HepG2 (cell line): ENCODE measurements around the gene USP36. TPM values are rescaled to one million over a fixed set of nuclear protein-coding genes. Genes with fewer than 3 reads are reported as not detected.

ENCODE experiments used
- ASH2L ChIP-seq: fragments of 300-600, 200-600 bp; sonication (generic); IDR thresholded peaks from 2 replicates; pipeline ENCODE4 v1.7.0; 2017; ENCODE audit warnings: low read depth, mild to moderate bottlenecking, moderate library complexity, mixed read lengths, low read length; ENCODE audit not compliant: insufficient read length
- ATF4 ChIP-seq, 2 experiments: fragments of 450-650 bp in 1 of 2; sonication (generic) in 1 of 2; formaldehyde crosslinking; IDR thresholded peaks; 2 replicates each; pipeline versions ENCODE4 v1.5.0 to v1.8.0; 2020 to 2022; ENCODE audit warnings: mild to moderate bottlenecking in 1 of 2, missing genetic modification reagents in 1 of 2
- ATM ChIP-seq: fragments of 450-650 bp; IDR thresholded peaks from 2 replicates; pipeline ENCODE4 v1.7.1; 2017; ENCODE audit warnings: mild to moderate bottlenecking, borderline replicate concordance
- BRD4 ChIP-seq: sonication (generic); formaldehyde crosslinking; IDR thresholded peaks from 2 replicates; pipeline ENCODE4 v1.4.0; 2020; ENCODE audit warnings: missing genetic modification reagents
- CC2D1A ChIP-seq: sonication (generic); formaldehyde crosslinking; IDR thresholded peaks from 2 replicates; pipeline ENCODE4 v1.8.1; 2023; ENCODE audit warnings: mild to moderate bottlenecking, missing genetic modification reagents
- CCAR2 ChIP-seq: fragments of 200-400 bp; formaldehyde crosslinking; optimal IDR thresholded peaks from 2 replicates; pipeline ENCODE3; 2018; ENCODE audit warnings: low read depth, mild to moderate bottlenecking, low read length, moderate library complexity
- PPARG ChIP-seq: conservative IDR thresholded peaks from 2 replicates; pipeline ENCODE4 v1.6.1; 2016; ENCODE audit warnings: missing biosample characterization, missing genetic modification reagents
- PRPF4 ChIP-seq: fragments of 200-400 bp; formaldehyde crosslinking; IDR thresholded peaks from 2 replicates; pipeline ENCODE4 v1.6.1; 2016; ENCODE audit warnings: low read length, low read depth; ENCODE audit not compliant: poor library complexity, severe bottlenecking
- RNF2 ChIP-seq: fragments of 450-650 bp; conservative IDR thresholded peaks from 2 replicates; pipeline ENCODE4 v1.6.1; 2016; ENCODE audit warnings: low read depth
- SRSF1 ChIP-seq: fragments of 200-400 bp; formaldehyde crosslinking; optimal IDR thresholded peaks from 2 replicates; pipeline ENCODE3; 2017; ENCODE audit warnings: mild to moderate bottlenecking, low read depth, low read length, moderate library complexity
- STAT5B ChIP-seq: sonication (generic); formaldehyde crosslinking; IDR thresholded peaks from 2 replicates; pipeline ENCODE4 v1.4.0; 2020; ENCODE audit warnings: missing genetic modification reagents
- ZBTB3 ChIP-seq: sonication (generic); formaldehyde crosslinking; IDR thresholded peaks from 2 replicates; pipeline ENCODE4 v1.4.0; 2020; ENCODE audit warnings: low read depth, mild to moderate bottlenecking, moderate library complexity, missing genetic modification reagents, borderline replicate concordance
- ZBTB8A ChIP-seq: sonication (generic); formaldehyde crosslinking; IDR thresholded peaks from 2 replicates; pipeline ENCODE4 v1.4.0; 2020; ENCODE audit warnings: mild to moderate bottlenecking, low read depth, missing genetic modification reagents, borderline replicate concordance
- ZFP37 ChIP-seq: sonication (generic); formaldehyde crosslinking; IDR thresholded peaks from 2 replicates; pipeline ENCODE4 v1.4.0; 2020; ENCODE audit warnings: missing genetic modification reagents, borderline replicate concordance
- ZNF296 ChIP-seq: sonication (generic); formaldehyde crosslinking; conservative IDR thresholded peaks from 2 replicates; pipeline ENCODE4 v1.5.0; 2020; ENCODE audit warnings: mild to moderate bottlenecking, missing genetic modification reagents
- ZNF484 ChIP-seq: sonication (generic); formaldehyde crosslinking; IDR thresholded peaks from 2 replicates; pipeline ENCODE4 v1.5.1; 2020; ENCODE audit warnings: mild to moderate bottlenecking, low read depth, missing genetic modification reagents, borderline replicate concordance
- ZNF777 ChIP-seq: sonication (generic); formaldehyde crosslinking; IDR thresholded peaks from 2 replicates; pipeline ENCODE4 v1.4.0; 2020; ENCODE audit warnings: missing genetic modification reagents
- polyA plus RNA-seq, 8 experiments: library from polyadenylated mRNA; depleted of rRNA in 3 of 8; stranded (reverse) in 7 of 8; unstranded in 1 of 8; fragments of >200 nt; fragmentation: Illumina TruSeq in 4 of 8; extraction: Trizol in 4 of 8; gene quantifications; 2 replicates each; pipeline versions ENCODE4 v1.2.1 to v1.2.3, GENCODE V29; 2011 to 2016; ENCODE audit warnings: low read depth in 4 of 8, missing spikeins in 1 of 8, mixed read lengths in 1 of 8; ENCODE audit not compliant: insufficient read depth in 1 of 8
- total RNA-seq, 5 experiments: library from RNA; depleted of rRNA; stranded (reverse); fragments of >200 nt; fragmentation: Illumina TruSeq; extraction: Trizol; gene quantifications; 2 replicates each; pipeline ENCODE4 v1.2.3, GENCODE V29; 2016; ENCODE audit warnings: low read depth in 1 of 5
- TF ChIP-seq, protein P1 (sequence below): sonication (generic); formaldehyde crosslinking; conservative IDR thresholded peaks from 2 replicates; pipeline ENCODE4 v1.8.0; 2022; ENCODE audit warnings: mild to moderate bottlenecking, moderate library complexity, missing genetic modification reagents
- TF ChIP-seq, protein P2 (sequence below): fragments of 450-650 bp; IDR thresholded peaks from 2 replicates; pipeline ENCODE4 v1.6.1; 2017; ENCODE audit warnings: mild to moderate bottlenecking
- TF ChIP-seq, protein P3 (sequence below): sonication (generic); formaldehyde crosslinking; IDR thresholded peaks from 2 replicates; pipeline ENCODE4 v1.5.0; 2020; ENCODE audit warnings: mild to moderate bottlenecking, missing genetic modification reagents

The USP36 gene
- total and polyA plus RNA-seq, 2 of the 13 experiments (the other 11 are each of a cell fraction or from before 2014, with no cell fraction given) = 29.6 to 45.9 TPM

DNA sequence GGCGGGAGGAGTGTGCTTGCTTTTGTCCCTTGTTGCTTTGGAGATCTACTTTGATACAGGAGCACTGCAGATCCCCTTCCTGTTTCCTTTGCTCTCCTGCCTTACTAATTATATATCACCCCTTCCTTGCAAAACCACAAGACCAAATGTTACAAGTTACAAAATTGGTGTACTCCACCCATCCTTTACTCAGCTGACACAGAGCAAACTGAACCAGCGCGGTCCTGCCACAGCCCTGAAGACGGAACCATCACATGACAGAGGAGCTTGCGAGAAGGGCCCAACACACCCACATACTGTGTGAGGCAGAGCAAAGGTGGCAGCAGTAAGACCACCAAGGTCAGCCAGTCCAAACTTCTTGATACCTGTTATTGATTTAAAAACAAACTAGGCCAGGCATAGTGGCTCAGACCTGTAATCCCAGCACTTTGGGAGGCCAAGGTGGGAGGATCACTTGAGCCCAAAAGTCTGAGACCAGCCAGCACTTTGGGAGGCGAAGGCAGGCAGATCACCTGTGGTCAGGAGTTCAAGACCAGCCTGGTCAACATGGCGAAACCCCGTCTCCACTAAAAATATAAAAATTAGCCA lies 91.8 kb downstream of the USP36 start (continued):
- no peak for TF ChIP-seq CCAR2
- TF ChIP-seq PPARG (CRISPR knock-in tag) = peak; percentile 73
- TF ChIP-seq ASH2L = no peak
- no peak for TF ChIP-seq SRSF1
- no peak for TF ChIP-seq RNF2
- TF ChIP-seq ZNF296 = no peak
- TF ChIP-seq STAT5B = no peak
- TF ChIP-seq, protein P1, sequence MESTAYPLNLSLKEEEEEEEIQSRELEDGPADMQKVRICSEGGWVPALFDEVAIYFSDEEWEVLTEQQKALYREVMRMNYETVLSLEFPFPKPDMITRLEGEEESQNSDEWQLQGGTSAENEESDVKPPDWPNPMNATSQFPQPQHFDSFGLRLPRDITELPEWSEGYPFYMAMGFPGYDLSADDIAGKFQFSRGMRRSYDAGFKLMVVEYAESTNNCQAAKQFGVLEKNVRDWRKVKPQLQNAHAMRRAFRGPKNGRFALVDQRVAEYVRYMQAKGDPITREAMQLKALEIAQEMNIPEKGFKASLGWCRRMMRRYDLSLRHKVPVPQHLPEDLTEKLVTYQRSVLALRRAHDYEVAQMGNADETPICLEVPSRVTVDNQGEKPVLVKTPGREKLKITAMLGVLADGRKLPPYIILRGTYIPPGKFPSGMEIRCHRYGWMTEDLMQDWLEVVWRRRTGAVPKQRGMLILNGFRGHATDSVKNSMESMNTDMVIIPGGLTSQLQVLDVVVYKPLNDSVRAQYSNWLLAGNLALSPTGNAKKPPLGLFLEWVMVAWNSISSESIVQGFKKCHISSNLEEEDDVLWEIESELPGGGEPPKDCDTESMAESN = 0 out of 2 replicates have a peak, but pooled peaks have one; percentile 21
- TF ChIP-seq ZBTB3 (CRISPR knock-in tag) = peak; percentile 81; the same call in 1 of the 2 replicates
- TF ChIP-seq BRD4 (CRISPR knock-in tag) = peak; percentile 55; the same call in 1 of the 2 replicates
- TF ChIP-seq ZNF777 = 0 out of 2 replicates have a peak, but pooled peaks have one; percentile 34
- 0 out of 4 replicates have a peak, but pooled peaks of 1 of the 2 experiments have one; percentile 21 for TF ChIP-seq ATF4 (CRISPR knock-in tag; IDR thresholded peaks at IDR 0.05)
- TF ChIP-seq, protein P2, sequence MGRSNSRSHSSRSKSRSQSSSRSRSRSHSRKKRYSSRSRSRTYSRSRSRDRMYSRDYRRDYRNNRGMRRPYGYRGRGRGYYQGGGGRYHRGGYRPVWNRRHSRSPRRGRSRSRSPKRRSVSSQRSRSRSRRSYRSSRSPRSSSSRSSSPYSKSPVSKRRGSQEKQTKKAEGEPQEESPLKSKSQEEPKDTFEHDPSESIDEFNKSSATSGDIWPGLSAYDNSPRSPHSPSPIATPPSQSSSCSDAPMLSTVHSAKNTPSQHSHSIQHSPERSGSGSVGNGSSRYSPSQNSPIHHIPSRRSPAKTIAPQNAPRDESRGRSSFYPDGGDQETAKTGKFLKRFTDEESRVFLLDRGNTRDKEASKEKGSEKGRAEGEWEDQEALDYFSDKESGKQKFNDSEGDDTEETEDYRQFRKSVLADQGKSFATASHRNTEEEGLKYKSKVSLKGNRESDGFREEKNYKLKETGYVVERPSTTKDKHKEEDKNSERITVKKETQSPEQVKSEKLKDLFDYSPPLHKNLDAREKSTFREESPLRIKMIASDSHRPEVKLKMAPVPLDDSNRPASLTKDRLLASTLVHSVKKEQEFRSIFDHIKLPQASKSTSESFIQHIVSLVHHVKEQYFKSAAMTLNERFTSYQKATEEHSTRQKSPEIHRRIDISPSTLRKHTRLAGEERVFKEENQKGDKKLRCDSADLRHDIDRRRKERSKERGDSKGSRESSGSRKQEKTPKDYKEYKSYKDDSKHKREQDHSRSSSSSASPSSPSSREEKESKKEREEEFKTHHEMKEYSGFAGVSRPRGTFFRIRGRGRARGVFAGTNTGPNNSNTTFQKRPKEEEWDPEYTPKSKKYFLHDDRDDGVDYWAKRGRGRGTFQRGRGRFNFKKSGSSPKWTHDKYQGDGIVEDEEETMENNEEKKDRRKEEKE = no peak
- TF ChIP-seq ZNF484 = no peak
- TF ChIP-seq PRPF4 = no peak
- no peak for TF ChIP-seq ZFP37
- TF ChIP-seq, protein P3, sequence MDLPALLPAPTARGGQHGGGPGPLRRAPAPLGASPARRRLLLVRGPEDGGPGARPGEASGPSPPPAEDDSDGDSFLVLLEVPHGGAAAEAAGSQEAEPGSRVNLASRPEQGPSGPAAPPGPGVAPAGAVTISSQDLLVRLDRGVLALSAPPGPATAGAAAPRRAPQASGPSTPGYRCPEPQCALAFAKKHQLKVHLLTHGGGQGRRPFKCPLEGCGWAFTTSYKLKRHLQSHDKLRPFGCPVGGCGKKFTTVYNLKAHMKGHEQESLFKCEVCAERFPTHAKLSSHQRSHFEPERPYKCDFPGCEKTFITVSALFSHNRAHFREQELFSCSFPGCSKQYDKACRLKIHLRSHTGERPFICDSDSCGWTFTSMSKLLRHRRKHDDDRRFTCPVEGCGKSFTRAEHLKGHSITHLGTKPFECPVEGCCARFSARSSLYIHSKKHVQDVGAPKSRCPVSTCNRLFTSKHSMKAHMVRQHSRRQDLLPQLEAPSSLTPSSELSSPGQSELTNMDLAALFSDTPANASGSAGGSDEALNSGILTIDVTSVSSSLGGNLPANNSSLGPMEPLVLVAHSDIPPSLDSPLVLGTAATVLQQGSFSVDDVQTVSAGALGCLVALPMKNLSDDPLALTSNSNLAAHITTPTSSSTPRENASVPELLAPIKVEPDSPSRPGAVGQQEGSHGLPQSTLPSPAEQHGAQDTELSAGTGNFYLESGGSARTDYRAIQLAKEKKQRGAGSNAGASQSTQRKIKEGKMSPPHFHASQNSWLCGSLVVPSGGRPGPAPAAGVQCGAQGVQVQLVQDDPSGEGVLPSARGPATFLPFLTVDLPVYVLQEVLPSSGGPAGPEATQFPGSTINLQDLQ (CRISPR knock-in tag) = no peak
- no peak for TF ChIP-seq ZBTB8A (CRISPR knock-in tag)
- TF ChIP-seq ATM = no peak
- no peak for TF ChIP-seq CC2D1A (CRISPR knock-in tag)
